CD14-positive monocyte (primary cell): ENCODE measurements around the gene SLC4A1AP. TPM values are rescaled to one million over a fixed set of nuclear protein-coding genes. Genes with fewer than 3 reads are reported as not detected.

Experiments
- DNase-seq, 3 donors: peaks; one replicate each; pipeline ENCODE4 v3.0.0-alpha.2; 2011 to 2022
- H2AFZ ChIP-seq: 2 replicates; pipeline ENCODE4 v1.6.0; 2012; ENCODE audit warnings: mild to moderate bottlenecking, low read depth, low read length, inconsistent platforms; ENCODE audit not compliant: insufficient read depth, poor library complexity, severe bottlenecking
- H3K27ac ChIP-seq, 2 donors: 1 replicate in 1 of 2; 2 replicates in 1 of 2; pipeline ENCODE4 v1.5.1; 2012 to 2013; ENCODE audit warnings: low read length in 2 of 2, control low read depth in 1 of 2, inconsistent platforms in 1 of 2, low read depth in 1 of 2, mild to moderate bottlenecking in 1 of 2
- H3K27me3 ChIP-seq, 2 donors: one replicate each; pipeline versions ENCODE4 v1.6.0 to v1.6.1; 2011 to 2013; ENCODE audit warnings: low read length in 2 of 2; ENCODE audit not compliant: control insufficient read depth in 2 of 2, insufficient read depth in 2 of 2
- H3K36me3 ChIP-seq, 2 donors: replicated peaks in 1 of 2; 1 replicate in 1 of 2; 2 replicates in 1 of 2; pipeline versions ENCODE4 v1.5.1 to v1.6.1; 2012 to 2013; ENCODE audit warnings: low read length in 2 of 2, control low read depth in 1 of 2, inconsistent platforms in 1 of 2, mild to moderate bottlenecking in 1 of 2; ENCODE audit not compliant: insufficient read depth in 2 of 2, control insufficient read depth in 1 of 2
- H3K4me1 ChIP-seq, 2 donors: 1 replicate in 1 of 2; 2 replicates in 1 of 2; pipeline versions ENCODE4 v1.5.1 to v1.6.1; 2012 to 2013; ENCODE audit warnings: low read length in 2 of 2, control low read depth in 1 of 2, inconsistent platforms in 1 of 2, mild to moderate bottlenecking in 1 of 2, moderate library complexity in 1 of 2; ENCODE audit not compliant: insufficient read depth in 2 of 2, control insufficient read depth in 1 of 2
- H3K4me2 ChIP-seq: replicated peaks from 2 replicates; pipeline ENCODE3; 2012; ENCODE audit warnings: low read length, moderate library complexity, mild to moderate bottlenecking; ENCODE audit not compliant: poor library complexity, severe bottlenecking; ENCODE audit errors: extremely low read depth
- H3K4me3 ChIP-seq, 3 experiments: fragments of 200-600 bp in 1 of 3; sonication (generic) in 1 of 3; replicated peaks in 1 of 3; 1 replicate in 2 of 3; 2 replicates in 1 of 3; pipeline ENCODE4 v1.5.1; 2011 to 2013; ENCODE audit warnings: low read length in 3 of 3, mild to moderate bottlenecking in 3 of 3, control low read depth in 2 of 3, low read depth in 2 of 3, inconsistent platforms in 1 of 3, moderate library complexity in 1 of 3
- H3K79me2 ChIP-seq: 2 replicates; pipeline ENCODE4 v1.6.0; 2012; ENCODE audit warnings: mild to moderate bottlenecking, control low read depth, inconsistent platforms, low read length, moderate library complexity; ENCODE audit not compliant: insufficient read depth
- H3K9ac ChIP-seq: 2 replicates; pipeline ENCODE4 v1.6.0; 2017; ENCODE audit warnings: low read length, mild to moderate bottlenecking; ENCODE audit not compliant: insufficient read depth, poor library complexity, severe bottlenecking
- H3K9me3 ChIP-seq, 2 donors: replicated peaks in 1 of 2; 1 replicate in 1 of 2; 2 replicates in 1 of 2; pipeline versions ENCODE4 v1.5.1 to v1.6.1; 2012 to 2013; ENCODE audit warnings: low read length in 2 of 2, control low read depth in 1 of 2; ENCODE audit not compliant: control insufficient read depth in 1 of 2, insufficient read depth in 1 of 2
- H4K20me1 ChIP-seq: 2 replicates; pipeline ENCODE4 v1.6.0; 2012; ENCODE audit warnings: mild to moderate bottlenecking, low read length, control low read depth, moderate library complexity; ENCODE audit not compliant: insufficient read depth
- H3K27ac Mint-ChIP-seq, 7 donors: one replicate each; pipeline ENCODE4 v1.8.0; 2020; ENCODE audit warnings: mild to moderate bottlenecking in 7 of 7, mixed read lengths in 7 of 7, moderate library complexity in 6 of 7, inconsistent platforms in 2 of 7
- H3K27me3 Mint-ChIP-seq, 3 donors: one replicate each; pipeline ENCODE4 v1.8.0; 2021 to 2022; ENCODE audit warnings: low read depth in 3 of 3, mild to moderate bottlenecking in 3 of 3, mixed read lengths in 3 of 3, moderate library complexity in 3 of 3, inconsistent platforms in 1 of 3
- H3K36me3 Mint-ChIP-seq, 2 donors: one replicate each; pipeline ENCODE4 v1.8.0; 2020; ENCODE audit warnings: mixed read lengths in 2 of 2, inconsistent platforms in 1 of 2, mild to moderate bottlenecking in 1 of 2
- H3K4me1 Mint-ChIP-seq: one replicate; pipeline ENCODE4 v1.8.0; 2020; ENCODE audit warnings: mild to moderate bottlenecking, mixed read lengths
- H3K4me3 Mint-ChIP-seq, 2 donors: one replicate each; pipeline ENCODE4 v1.8.0; 2020; ENCODE audit warnings: mild to moderate bottlenecking in 2 of 2, mixed read lengths in 2 of 2, moderate library complexity in 1 of 2
- H3K9me3 Mint-ChIP-seq, 7 donors: one replicate each; pipeline ENCODE4 v1.8.0; 2020 to 2022; ENCODE audit warnings: mixed read lengths in 7 of 7, mild to moderate bottlenecking in 6 of 7, moderate library complexity in 6 of 7, inconsistent platforms in 2 of 7
- CTCF ChIP-seq: fragments of 200-600 bp; IDR thresholded peaks from one replicate; pipeline ENCODE4 v1.8.0; 2022; ENCODE audit warnings: antibody characterized with exemption, mild to moderate bottlenecking
- whole genome bisulfite sequencing: methylation state at CpG from one replicate; pipeline ENCODE4 v1.1.5; 2013; ENCODE audit warnings: missing lambda C conversion rate; ENCODE audit not compliant: insufficient coverage; 5-methylcytosine and 5-hydroxymethylcytosine counted together
- intact Hi-C, 2 donors: fragments of 100-400 bp; cut with micrococcal nuclease; formaldehyde crosslinking; loops; one replicate each; pipeline versions ENCODE4 v1.15.0 to v1.15.1; 2023
- polyA plus RNA-seq, 3 donors: library from polyadenylated mRNA; depleted of rRNA in 1 of 3; unstranded in 2 of 3; stranded (reverse) in 1 of 3; fragments of 300-500 nt in 2 of 3; fragments of >200 nt in 1 of 3; fragmentation: Illumina TruSeq in 2 of 3; gene quantifications; 1 replicate in 2 of 3; 2 replicates in 1 of 3; pipeline ENCODE4 v1.2.3, GENCODE V29; 2012 to 2021

The SLC4A1AP gene
- polyA plus RNA-seq, 3 donors: 12.7 to 24.9 (median 18.3) TPM

- Mint-ChIP-seq H3K36me3 (peaks cover 66 to 94% of the 10 kb centered on the region in 2 donors), H3K4me1 (peaks cover under 1% of the 10 kb centered on the region), H3K4me3 (no peak overlapping the region), H3K27ac (no peak overlapping the region), H3K9me3 (no peaks in the 10 kb centered on the region), H3K27me3 (peaks cover 0 to 2% (median 0%) of the 10 kb centered on the region in 3 donors)
- intact Hi-C loops: no loop called here
- no peak overlapping the region for H3K9ac ChIP-seq
- no peak overlapping the region for H3K4me2 ChIP-seq
- H3K79me2 ChIP-seq: peaks cover 4% of the 10 kb centered on the region
- H3K36me3 ChIP-seq: peaks cover 86 to 95% of the 10 kb centered on the region in 2 donors
- H3K4me1 ChIP-seq: peaks cover 0 to 2% of the 10 kb centered on the region in 2 donors
- DNase-seq: no peak
- no peak for TF ChIP-seq CTCF
- H2AFZ ChIP-seq: no peak overlapping the region
- WGBS: 100% methylated on average over 2 of the region's 5 CpGs
- H3K27me3 ChIP-seq: no peaks in the 10 kb centered on the region
- no peaks in the 10 kb centered on the region for H3K9me3 ChIP-seq
- H3K27ac ChIP-seq: no peak overlapping the region
- no peaks in the 10 kb centered on the region for H4K20me1 ChIP-seq
- H3K4me3 ChIP-seq: no peak overlapping the region
Measured at GRCh38 chr2:27672723-27673486, 9.2 kb downstream of the SLC4A1AP start.

GRCh38 chr2:27680571-27680970 lies 16.9 kb downstream of the SLC4A1AP start:
- TF ChIP-seq CTCF: no peak
- Mint-ChIP-seq H3K27me3 (no peaks in the 10 kb centered on the region), H3K4me1 (peaks cover 6% of the 10 kb centered on the region), H3K36me3 (peaks cover 66 to 87% of the 10 kb centered on the region in 2 donors), H3K27ac (no peak overlapping the region), H3K4me3 (no peak overlapping the region), H3K9me3 (no peaks in the 10 kb centered on the region)
- H2AFZ ChIP-seq: no peak overlapping the region
- no peaks in the 10 kb centered on the region for H3K4me1 ChIP-seq
- H3K27ac ChIP-seq: no peak overlapping the region
- H3K4me3 ChIP-seq: no peak overlapping the region
- DNase-seq: no peak
- H3K79me2 ChIP-seq: no peaks in the 10 kb centered on the region
- intact Hi-C loops: no loop called here
- peaks cover 80 to 95% of the 10 kb centered on the region in 2 donors for H3K36me3 ChIP-seq
- no peaks in the 10 kb centered on the region for H3K27me3 ChIP-seq
- H3K9me3 ChIP-seq: no peaks in the 10 kb centered on the region
- H3K9ac ChIP-seq: no peak overlapping the region
- WGBS: no CpG with 5 or more reads among the region's 2 CpGs
- no peaks in the 10 kb centered on the region for H4K20me1 ChIP-seq
- no peak overlapping the region for H3K4me2 ChIP-seq
